ENCODE data around the gene PPP2R3C.
A peak's percentile ranks its signal among the peaks of the same experiment; 100 is the strongest.
"Not testable (repeated sequence)": the region's sequence is repeated elsewhere in the genome, so short reads cannot be mapped to it uniquely, and the experiment has no call there.

The PPP2R3C gene

DNA sequence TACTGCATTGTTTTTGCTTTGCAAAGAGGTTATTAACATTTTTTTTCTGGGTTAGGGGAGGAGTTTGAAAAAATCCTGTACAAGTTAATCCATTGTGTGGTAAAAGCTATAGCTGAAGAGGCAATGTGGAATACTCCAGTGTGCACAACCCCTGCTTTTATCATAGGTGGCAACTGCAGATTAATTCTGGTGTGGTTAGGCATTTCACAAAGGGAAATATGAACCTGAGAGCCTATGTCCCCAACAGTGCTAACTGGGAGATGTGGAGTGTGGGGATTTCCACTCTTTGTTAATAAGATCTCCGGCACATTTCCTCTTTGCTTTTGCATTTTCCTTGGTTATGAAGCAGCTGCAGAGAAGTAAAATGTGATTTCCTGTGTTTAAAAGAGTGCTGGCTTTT is 34.2 kb upstream of the PPP2R3C start:
- no peaks in the 10 kb centered on the region; the same call in 1 of the 2 replicates for H3K79me2 ChIP-seq (ENCODE audit: insufficient read depth, low read depth)
- peak overlapping the region; percentile 64 for H3K4me2 ChIP-seq
- H4K20me1 ChIP-seq (ENCODE audit: insufficient read depth), result no peaks in the 10 kb centered on the region
- no peak overlapping the region for H3K4me3 ChIP-seq (IDR thresholded peaks at IDR 0.05; ENCODE audit: insufficient read depth, low read depth, low read length)
- H3K4me1 ChIP-seq (ENCODE audit: low read depth, poor library complexity, severe bottlenecking), result peaks cover 53% of the 10 kb centered on the region
- H2AFZ ChIP-seq (ENCODE audit: low read depth), result no peak overlapping the region; the same call in 1 of the 2 replicates
- H3K27ac ChIP-seq, result peak overlapping the region; percentile 81
- H3K27me3 ChIP-seq (ENCODE audit: insufficient read depth, low read depth), result no peaks in the 10 kb centered on the region
- peak overlapping the region; percentile 32; the same call in 1 of the 2 replicates for H3K9ac ChIP-seq
- H3K36me3 ChIP-seq (ENCODE audit: insufficient read depth), result no peaks in the 10 kb centered on the region
- TF ChIP-seq, protein P1, sequence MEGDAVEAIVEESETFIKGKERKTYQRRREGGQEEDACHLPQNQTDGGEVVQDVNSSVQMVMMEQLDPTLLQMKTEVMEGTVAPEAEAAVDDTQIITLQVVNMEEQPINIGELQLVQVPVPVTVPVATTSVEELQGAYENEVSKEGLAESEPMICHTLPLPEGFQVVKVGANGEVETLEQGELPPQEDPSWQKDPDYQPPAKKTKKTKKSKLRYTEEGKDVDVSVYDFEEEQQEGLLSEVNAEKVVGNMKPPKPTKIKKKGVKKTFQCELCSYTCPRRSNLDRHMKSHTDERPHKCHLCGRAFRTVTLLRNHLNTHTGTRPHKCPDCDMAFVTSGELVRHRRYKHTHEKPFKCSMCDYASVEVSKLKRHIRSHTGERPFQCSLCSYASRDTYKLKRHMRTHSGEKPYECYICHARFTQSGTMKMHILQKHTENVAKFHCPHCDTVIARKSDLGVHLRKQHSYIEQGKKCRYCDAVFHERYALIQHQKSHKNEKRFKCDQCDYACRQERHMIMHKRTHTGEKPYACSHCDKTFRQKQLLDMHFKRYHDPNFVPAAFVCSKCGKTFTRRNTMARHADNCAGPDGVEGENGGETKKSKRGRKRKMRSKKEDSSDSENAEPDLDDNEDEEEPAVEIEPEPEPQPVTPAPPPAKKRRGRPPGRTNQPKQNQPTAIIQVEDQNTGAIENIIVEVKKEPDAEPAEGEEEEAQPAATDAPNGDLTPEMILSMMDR (conservative IDR thresholded peaks at IDR 0.05; ENCODE audit: low read depth, low read length), result no peak

DNA sequence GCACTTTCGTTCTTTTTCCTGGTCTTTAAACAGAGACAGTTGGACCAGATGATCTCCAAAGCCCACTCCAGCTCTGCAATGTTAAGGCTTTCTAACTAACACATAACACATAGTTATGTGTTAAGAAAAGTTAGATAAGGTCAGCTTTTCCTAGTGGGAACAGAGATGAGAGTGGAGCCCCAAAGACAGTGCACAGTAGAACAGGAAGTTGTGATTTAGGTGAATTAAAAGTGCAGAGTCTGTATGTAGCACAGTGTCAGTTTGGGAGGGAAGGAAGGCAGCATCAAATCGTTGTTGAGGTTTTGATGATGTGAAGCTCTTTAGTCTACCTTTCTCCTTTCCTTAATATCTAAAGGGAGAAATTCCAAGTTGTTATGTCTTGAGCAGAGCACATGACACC is 32.2 kb upstream of the PPP2R3C start:
- Histone ChIP-seq H2AFZ (ENCODE audit: low read depth) (no peak overlapping the region), H3K27me3 (ENCODE audit: insufficient read depth, low read depth) (no peaks in the 10 kb centered on the region), H4K20me1 (ENCODE audit: insufficient read depth) (no peaks in the 10 kb centered on the region), H3K36me3 (ENCODE audit: insufficient read depth) (no peaks in the 10 kb centered on the region), H3K9ac (no peak overlapping the region), H3K4me1 (ENCODE audit: low read depth, poor library complexity, severe bottlenecking) (peaks cover 42% of the 10 kb centered on the region), H3K4me2 (no peak overlapping the region), H3K4me3 (IDR thresholded peaks at IDR 0.05; ENCODE audit: insufficient read depth, low read depth, low read length) (no peak overlapping the region), H3K79me2 (ENCODE audit: insufficient read depth, low read depth) (no peaks in the 10 kb centered on the region; the same call in 1 of the 2 replicates), H3K27ac (no peak overlapping the region)
- TF ChIP-seq, protein P1 (conservative IDR thresholded peaks at IDR 0.05; ENCODE audit: low read depth, low read length), result no peak

DNA sequence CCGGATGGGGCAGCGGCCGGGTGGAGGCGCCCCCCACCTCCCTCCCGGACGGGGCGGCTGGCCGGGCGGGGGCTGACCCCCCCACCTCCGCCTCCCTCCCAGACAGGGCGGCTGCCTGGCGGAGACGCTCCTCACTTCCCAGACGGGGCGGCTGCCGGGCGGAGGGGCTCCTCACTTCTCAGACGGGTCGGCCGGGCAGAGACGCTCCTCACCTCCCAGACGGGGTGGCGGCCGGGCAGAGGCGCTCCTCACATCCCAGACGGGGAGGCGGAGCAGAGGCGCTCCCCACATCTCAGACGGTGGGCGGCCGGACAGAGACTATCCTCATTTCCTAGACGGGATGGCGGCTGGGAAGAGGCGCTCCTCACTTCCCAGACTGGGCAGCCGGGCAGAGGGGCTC is 30.7 kb upstream of the PPP2R3C start:
- peaks cover 41% of the 10 kb centered on the region for H3K4me1 ChIP-seq (ENCODE audit: low read depth, poor library complexity, severe bottlenecking)
- not testable (repeated sequence) for H3K4me2 ChIP-seq

DNA sequence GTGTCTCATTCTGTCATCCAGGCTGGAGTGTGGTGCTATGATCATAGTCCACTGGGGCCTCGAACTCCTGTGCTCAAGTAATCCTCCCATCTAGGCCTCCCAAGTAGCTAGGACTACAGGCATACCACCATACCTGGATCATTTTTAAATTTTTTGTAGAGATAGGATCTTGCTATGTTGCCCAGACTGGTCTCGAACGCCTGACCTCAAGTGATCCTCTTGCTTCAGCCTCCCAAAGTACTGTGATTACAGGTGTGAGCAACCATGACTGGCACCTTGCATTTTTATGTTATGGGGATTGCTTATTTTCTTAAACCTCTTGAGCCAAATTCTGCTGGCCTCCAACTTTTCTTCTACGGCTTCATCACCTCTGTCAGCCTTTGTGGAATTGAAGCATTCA is 27.4 kb upstream of the PPP2R3C start:
- Histone ChIP-seq H3K27me3 (ENCODE audit: insufficient read depth, low read depth) (no peaks in the 10 kb centered on the region), H3K27ac (no peak overlapping the region), H2AFZ (ENCODE audit: low read depth) (no peak overlapping the region), H4K20me1 (ENCODE audit: insufficient read depth) (no peaks in the 10 kb centered on the region), H3K9ac (no peak overlapping the region), H3K4me1 (ENCODE audit: low read depth, poor library complexity, severe bottlenecking) (peaks cover 8% of the 10 kb centered on the region), H3K36me3 (ENCODE audit: insufficient read depth) (no peaks in the 10 kb centered on the region), H3K4me2 (no peak overlapping the region), H3K79me2 (ENCODE audit: insufficient read depth, low read depth) (no peaks in the 10 kb centered on the region), H3K4me3 (IDR thresholded peaks at IDR 0.05; ENCODE audit: insufficient read depth, low read depth, low read length) (no peak overlapping the region)
- TF ChIP-seq, protein P1 (conservative IDR thresholded peaks at IDR 0.05; ENCODE audit: low read depth, low read length), result no peak

More for the DNA sequence above, 30.7 kb upstream of the PPP2R3C start:
- H3K27ac ChIP-seq; H2AFZ ChIP-seq (ENCODE audit: low read depth); H3K9ac ChIP-seq; H3K79me2 ChIP-seq (ENCODE audit: insufficient read depth, low read depth); H3K4me3 ChIP-seq (IDR thresholded peaks at IDR 0.05; ENCODE audit: insufficient read depth, low read depth, low read length); H4K20me1 ChIP-seq (ENCODE audit: insufficient read depth); H3K36me3 ChIP-seq (ENCODE audit: insufficient read depth); H3K27me3 ChIP-seq (ENCODE audit: insufficient read depth, low read depth): not testable (repeated sequence)

DNA sequence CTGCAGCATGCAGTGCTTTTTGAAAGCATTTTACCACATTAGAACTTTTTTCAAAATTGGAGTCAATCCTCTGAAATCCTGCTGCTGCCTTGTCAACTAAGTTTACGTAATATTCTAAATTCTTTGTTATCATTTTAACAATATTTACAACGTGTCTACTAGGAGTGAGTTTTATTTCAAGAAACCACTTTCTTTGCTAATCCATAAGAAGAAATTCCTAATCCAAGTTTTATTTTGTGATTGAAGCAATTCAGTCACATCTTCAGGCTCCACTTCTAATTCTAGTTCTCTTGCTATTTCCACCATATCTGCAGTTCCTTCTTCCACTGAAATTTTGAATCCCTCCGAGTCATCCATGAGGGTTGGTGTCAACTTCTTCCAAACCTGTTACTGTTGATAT is 25.9 kb upstream of the PPP2R3C start:
- Histone ChIP-seq H3K9ac (no peak overlapping the region), H3K27ac (no peak overlapping the region), H3K79me2 (ENCODE audit: insufficient read depth, low read depth) (no peaks in the 10 kb centered on the region), H3K4me1 (ENCODE audit: low read depth, poor library complexity, severe bottlenecking) (no peaks in the 10 kb centered on the region), H4K20me1 (ENCODE audit: insufficient read depth) (no peaks in the 10 kb centered on the region), H3K4me2 (no peak overlapping the region), H3K27me3 (ENCODE audit: insufficient read depth, low read depth) (no peaks in the 10 kb centered on the region), H3K4me3 (IDR thresholded peaks at IDR 0.05; ENCODE audit: insufficient read depth, low read depth, low read length) (no peak overlapping the region), H2AFZ (ENCODE audit: low read depth) (no peak overlapping the region), H3K36me3 (ENCODE audit: insufficient read depth) (no peaks in the 10 kb centered on the region)
- TF ChIP-seq, protein P1 (conservative IDR thresholded peaks at IDR 0.05; ENCODE audit: low read depth, low read length), result no peak

All from KMS-11 (cell line).